Inflammatory macrophage treated with lipopolysaccharide for 1 hour (primary cell): Measurements from ENCODE around the gene DPM1.

Experiments
- DNase-seq, 2 donors: peaks; one replicate each; pipeline ENCODE4 v3.0.0-alpha.2; 2020 to 2022

The DPM1 gene

DNA sequence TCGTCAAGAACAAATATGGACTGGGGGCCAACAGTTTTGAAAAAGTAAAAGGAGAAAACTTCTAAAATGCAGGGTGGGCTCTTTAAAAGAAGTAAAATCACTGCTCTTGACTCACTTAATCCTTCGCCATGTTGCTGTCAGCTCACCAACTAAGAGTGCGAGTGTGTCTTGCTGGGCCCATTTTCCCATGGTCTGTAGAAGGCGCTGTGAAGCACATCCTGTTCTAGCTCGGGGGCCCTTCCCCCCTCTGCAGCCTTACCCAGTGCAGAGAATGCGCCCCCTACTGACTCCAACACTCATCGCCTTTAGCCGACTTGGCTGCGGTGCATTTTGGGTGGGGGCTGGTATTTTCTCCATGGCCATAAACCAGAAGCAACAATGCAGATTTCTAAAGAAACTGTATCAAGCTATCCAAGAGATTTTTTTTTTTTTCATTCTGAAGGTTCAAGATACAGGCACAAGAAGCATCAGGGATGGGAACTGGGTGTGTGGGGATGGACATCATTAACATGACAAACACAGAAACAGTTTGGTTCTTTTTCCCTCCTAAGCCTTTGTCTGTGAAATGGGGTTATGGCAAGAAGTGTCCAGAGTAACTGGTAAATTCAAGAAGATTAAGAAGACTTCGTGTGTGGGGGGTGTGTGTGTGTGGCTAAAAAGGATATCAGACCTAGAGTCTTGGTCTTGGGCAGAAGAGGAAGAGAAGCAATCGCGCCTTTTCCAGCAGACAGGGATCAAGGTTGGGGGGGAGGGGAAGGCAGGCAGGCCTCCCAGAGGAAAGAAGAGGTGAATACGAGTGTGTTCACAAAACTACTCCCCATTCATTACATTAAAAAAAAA lies 28.8 kb downstream of the DPM1 start:
- DNase-seq, result peak; percentile 89 to 97

GRCh38 chr20:50928469-50928868 lies 29.9 kb downstream of the DPM1 start:
- DNase-seq, result no peak

GRCh38 chr20:50926530-50926929 lies 31.8 kb downstream of the DPM1 start:
- peak in 1 of 2 donors; percentile 20 for DNase-seq

- peak in 1 of 2 donors; percentile 31 for DNase-seq
Measured at GRCh38 chr20:50924261-50924920, 33.9 kb downstream of the DPM1 start.

DNA sequence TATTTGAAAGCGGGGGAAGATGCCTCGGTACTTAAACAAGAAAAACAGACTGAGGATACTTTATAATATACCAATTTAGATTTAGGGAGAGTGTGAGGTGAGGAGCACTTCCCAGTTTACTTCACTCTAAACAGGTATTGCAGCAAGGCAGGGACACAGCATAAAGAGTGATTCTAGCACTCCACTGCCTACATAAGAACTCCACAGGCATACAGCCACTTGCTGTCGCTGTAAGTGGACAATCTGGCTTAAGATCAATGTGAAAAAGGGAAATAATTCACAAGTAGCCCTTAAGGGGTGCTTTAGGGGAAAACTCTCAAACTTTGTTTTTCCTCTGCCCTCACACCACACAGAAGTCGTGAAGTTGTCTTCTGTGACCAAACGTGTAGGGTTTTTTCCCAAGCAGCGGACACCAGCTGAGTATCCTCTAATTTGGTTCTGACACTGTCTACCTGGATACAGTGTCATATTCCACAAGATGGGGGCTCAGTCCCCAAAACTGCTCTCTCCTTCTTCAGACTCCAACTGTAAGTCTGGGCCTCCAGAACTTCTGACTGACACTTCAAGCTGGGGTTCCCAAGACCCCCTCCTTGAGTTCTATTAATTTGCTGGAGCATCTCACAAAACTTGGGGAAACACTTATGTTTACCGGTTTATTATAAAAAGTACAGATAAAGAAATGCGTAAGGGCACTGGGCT lies 36.4 kb downstream of the DPM1 start:
- DNase-seq, result no peak

GRCh38 chr20:50920997-50921396 lies 37.3 kb downstream of the DPM1 start:
- DNase-seq, result no peak

DNA sequence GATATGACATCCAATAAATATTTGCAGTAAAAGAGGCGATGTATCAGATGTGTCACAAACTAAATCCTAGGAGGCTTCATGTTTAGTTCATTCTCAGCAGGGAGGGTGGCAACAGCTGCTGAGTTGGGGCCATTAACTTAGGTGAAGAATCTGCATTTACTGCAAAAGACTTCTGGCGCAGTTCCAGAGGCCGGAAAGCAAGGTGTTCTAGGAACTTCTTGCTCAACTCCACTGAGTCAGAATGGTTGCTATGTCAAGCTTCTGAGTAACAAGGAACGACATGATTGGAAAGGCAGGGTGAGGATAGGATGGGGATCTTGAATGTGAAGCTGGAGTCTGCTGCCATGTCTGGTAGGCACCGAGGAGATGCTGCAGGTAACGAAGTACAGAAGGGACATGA lies 38.8 kb downstream of the DPM1 start:
- no peak for DNase-seq

GRCh38 chr20:50918403-50918802 lies 39.9 kb downstream of the DPM1 start:
- DNase-seq, result no peak

- DNase-seq, result no peak
Measured at GRCh38 chr20:50916934-50917333, 41.4 kb downstream of the DPM1 start.

DNA sequence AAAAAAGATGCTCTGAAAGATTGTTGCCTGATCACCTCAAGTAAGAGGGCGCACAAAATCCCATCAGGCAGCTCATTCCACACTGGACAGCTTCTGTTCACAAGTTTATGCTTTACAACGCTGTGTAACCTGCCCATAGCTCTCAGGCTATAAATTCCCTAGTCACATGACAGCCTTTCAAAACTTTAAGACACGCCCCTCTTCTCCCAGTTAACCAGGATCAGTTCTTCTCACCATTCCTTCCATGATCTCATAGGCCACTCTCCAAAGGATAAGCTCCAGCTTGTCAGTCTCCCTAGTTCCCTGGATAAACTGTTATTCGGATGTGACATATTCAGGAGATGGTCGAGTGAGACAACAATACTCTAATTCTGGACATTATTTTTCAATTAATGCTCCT lies 42.1 kb downstream of the DPM1 start:
- no peak for DNase-seq

DNA sequence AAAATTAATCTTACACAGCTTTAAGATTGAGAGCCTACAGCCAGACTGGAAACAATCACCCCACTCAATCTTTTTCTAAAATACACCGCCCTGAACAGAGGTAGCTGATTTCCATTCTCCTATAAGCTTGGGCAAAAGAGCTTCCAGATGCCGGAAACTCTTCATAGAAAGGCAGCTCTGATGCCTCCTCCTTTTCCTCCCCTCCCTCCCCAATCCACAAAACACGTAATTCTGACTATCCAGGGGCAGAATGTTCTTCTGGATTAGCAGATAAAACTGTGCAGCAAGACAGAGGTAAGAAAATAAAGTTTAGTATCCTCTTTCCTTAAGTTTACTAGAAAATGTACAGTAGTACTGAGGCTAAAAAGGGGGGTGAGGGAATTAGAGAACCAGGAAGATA lies 42.9 kb downstream of the DPM1 start:
- DNase-seq, result no peak

DNA sequence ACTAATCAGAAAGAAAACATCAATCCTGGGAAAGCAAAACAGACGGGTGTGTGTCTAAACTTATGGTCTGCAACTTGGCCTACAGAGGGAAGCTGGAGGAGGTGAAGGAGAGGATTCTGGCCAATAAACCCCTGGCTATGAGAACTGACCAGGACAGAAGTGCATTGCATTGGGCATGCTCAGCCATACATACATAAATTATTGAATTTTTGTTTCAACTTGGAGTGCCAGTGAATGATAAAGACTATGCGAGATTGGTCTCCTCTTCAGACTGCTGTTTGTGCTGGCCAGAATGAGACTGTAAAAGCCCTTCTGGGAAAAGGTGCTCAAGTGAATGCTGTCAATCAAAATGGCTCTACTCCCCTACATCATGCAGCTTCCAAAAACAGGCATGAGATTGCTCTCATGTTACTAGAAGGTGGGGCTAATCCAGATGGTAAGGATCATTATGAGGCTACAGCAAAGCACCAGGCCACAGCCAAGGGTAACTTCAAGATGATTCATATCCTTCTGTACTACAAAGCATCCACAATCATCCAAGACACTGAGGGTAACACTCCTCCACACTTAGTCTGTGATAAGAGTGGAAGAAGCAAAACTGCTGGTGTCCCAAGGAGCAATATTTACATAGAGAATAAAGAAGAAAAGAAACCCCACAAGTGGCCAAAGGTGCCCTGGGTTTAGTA lies 44.5 kb downstream of the DPM1 start:
- no peak for DNase-seq

DNA sequence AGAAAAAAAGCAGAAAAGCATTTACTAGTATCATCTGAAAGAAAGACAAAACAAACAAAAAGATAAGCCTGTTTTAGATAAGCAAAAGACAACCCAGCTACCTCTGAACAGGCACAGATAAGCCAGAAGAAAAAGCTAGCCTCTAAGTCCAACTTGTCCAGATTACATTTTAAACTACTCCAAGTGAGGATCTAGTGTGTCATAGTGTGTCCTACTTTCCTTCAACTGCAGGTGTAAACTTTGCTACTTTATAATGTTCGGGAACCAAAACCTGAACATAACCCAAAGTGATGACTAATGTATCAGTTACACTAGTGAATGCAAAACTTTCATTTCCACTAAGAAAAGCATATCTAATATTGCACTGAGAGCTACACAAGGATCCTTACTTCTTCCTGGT lies 46.6 kb downstream of the DPM1 start:
- no peak for DNase-seq

GRCh38 chr20:50911030-50911429 lies 47.3 kb downstream of the DPM1 start:
- no peak for DNase-seq

GRCh38 chr20:50909413-50909812 lies 48.9 kb downstream of the DPM1 start:
- no peak for DNase-seq

DNA sequence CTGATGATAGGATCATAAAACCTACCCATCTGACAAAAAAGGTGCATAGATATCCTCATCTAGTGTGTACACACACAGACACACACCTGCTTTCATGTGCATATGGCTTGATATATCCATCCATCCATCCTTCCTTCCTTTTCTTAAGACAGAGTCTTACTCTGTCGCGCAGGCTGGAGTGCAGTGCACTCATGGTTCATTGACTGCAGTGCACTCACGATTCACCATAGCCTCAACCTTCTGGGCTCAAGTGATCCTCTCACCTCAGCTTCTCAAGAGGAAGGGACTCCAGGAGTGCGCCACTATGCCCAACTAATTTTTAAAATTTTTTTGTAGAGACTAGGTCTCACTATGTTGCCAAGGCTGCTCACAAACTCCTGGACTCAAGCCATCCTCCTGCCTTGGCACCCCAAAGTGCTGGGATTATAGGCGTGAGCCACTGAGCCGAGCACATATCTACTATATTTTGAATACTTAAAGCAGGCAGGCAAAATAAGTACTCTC lies 54.2 kb downstream of the DPM1 start:
- no peak for DNase-seq

DNA sequence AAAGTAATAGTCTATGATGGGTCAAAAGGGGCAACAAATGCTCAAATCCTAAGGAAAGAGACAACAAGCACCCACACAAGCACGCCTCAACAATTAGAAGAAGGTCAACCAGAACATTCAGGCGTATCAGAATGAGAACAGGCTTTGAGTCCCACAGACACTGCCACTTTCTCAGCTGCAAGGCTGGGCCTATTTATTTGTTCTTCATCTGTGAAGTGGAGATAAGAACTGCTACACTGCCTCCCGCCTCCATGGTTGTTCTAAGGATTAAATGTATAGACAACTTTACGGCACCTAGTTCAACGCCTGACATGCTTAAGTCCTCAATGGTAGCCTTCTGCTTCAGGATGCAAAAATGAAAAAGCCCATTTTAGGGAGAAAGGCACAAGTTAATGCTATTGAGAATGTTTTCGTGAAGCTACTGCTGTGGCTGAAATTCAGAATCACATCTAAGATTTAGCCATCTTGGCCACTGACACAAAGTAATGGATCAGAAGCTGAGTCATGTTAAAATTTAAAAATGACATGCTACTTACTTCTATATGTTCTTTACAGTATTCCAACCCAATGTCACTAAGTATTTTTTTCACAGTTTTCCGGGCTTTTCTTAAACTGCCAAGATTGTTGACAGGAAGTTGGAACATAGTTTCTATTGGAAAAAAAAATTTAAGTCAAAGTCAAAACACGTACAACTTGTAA lies 54.8 kb downstream of the DPM1 start:
- DNase-seq, result no peak

DNA sequence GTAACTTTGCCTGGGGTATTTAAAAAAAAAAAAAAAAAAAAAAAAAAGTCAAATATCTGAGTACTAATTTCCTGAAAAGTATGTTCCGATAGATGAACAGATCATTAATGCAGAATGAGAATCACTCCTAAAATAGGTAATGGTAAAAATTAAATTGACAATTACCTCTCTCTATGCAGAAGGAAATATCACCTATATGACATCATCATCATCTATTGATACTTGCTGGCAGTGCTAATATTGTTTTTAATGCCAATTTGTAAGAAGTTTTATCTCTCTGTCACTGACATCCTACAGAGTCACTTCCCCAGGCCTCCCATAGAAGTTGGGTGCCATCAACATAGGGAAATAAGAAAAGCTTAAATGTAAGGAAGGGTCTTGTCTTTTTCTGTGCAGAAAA lies 57.0 kb downstream of the DPM1 start:
- DNase-seq, result no peak

DNA sequence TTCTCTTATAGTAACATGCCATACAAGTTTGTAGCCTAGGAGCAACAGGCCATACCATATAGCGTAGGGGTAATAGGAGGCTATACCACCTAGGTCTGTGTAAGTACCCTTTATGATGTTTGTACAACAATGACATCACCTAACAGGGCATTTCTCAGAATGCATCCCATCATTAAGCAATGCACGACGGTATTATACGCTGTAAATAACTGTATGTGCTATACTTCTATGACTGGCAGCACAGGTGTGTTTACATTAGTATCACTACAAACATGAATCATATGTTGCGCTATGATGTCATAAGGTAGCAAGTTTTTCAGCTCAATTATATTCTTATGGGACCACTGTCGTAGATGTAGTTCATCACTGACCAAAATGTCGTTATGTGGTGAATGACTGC lies 58.1 kb downstream of the DPM1 start:
- DNase-seq, result no peak

DNA sequence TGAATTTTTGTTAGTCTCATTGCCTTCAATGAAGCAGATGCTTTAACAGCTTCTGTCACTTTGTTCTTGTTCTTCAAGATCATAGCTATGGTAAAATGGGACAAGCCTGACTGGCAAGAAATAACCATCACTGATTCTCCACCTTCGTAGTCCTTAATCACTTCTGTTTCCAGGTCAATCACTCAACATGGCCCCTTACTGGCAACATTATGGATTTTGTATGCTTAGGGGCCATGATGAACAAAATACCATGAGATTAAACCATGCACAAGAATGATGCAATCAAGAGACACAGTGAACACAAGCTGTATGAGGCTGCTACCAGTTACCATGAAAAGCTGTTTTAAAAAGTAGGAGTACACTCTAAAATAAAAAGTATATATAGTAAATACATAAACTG lies 59.9 kb downstream of the DPM1 start:
- DNase-seq, result no peak

GRCh38 chr20:50895111-50895830 lies 63.1 kb downstream of the DPM1 start:
- no peak for DNase-seq

DNA sequence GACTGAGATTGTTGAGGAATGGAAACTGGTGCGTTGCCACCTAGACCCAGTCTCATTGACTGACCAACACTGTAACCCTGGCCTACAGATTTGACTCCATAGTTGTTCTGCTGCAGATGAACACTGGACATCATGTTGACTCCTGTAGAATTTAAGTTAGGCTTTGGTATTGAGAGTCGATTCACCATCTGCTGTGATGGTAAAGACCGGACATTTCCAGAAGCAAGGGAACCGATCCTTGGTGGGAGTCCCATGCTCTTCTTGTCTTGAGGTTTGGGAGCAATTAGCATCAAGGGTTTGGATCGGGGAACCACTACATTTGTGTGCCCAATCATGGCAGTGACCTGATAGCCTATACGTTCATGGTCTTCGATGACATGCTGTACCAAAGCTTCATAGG lies 64.7 kb downstream of the DPM1 start:
- no peak for DNase-seq
